Astrocyte of the cerebellum (primary cell): Measurements from ENCODE around the gene UAP1.

ENCODE experiments used
- DNase-seq: peaks from one replicate; pipeline ENCODE4 v3.0.0-alpha.2; 2011; ENCODE audit warnings: low read depth
- H3K4me3 ChIP-seq: 2 replicates; pipeline ENCODE4 v1.5.1; 2011; ENCODE audit warnings: mild to moderate bottlenecking, low read depth, low read length, moderate library complexity
- in situ Hi-C: cut with HindIII; loops from 2 replicates; pipeline ENCODE4 v1.10.0; 2017; ENCODE audit warnings: low sequenced_read_pairs
- TF ChIP-seq, protein P1 (sequence below): IDR thresholded peaks from 2 replicates; pipeline ENCODE4 v1.5.1; 2012; ENCODE audit warnings: low read length, low read depth, moderate library complexity, mild to moderate bottlenecking; ENCODE audit errors: missing control alignments

Gene UAP1

DNA sequence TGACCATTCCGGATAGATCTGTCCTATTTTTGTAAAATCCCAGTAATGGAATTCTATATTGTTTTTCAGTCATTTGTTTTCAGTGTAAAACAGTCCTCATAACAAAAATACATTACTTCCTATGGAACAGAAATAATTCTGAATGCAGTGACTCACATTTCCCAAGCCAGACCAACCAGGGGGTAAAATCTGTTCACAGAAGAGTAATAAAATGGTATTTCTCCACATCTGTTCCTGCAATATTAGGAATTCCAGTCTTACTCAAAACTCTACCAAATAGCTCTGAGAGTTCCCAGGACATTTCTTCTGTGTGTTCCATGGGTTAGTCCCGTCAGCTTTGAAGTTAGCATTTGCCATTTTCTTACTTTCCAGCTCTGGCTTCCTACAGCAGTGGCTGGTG is 68.1 kb downstream of the UAP1 start:
- TF ChIP-seq, protein P1, sequence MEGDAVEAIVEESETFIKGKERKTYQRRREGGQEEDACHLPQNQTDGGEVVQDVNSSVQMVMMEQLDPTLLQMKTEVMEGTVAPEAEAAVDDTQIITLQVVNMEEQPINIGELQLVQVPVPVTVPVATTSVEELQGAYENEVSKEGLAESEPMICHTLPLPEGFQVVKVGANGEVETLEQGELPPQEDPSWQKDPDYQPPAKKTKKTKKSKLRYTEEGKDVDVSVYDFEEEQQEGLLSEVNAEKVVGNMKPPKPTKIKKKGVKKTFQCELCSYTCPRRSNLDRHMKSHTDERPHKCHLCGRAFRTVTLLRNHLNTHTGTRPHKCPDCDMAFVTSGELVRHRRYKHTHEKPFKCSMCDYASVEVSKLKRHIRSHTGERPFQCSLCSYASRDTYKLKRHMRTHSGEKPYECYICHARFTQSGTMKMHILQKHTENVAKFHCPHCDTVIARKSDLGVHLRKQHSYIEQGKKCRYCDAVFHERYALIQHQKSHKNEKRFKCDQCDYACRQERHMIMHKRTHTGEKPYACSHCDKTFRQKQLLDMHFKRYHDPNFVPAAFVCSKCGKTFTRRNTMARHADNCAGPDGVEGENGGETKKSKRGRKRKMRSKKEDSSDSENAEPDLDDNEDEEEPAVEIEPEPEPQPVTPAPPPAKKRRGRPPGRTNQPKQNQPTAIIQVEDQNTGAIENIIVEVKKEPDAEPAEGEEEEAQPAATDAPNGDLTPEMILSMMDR = no peak
- in situ Hi-C loops = no loop called here

GRCh38 chr1:162631546-162632191 is 70.1 kb downstream of the UAP1 start:
- in situ Hi-C loops = no loop called here
- TF ChIP-seq, protein P1 = no peak
- peak overlapping the region; percentile 59 for H3K4me3 ChIP-seq
- no peak for DNase-seq

More for the DNA sequence above, 68.1 kb downstream of the UAP1 start:
- DNase-seq = peak; percentile 55
- H3K4me3 ChIP-seq = no peak overlapping the region

- peak within 1 kb of the TSS; percentile 59 for H3K4me3 ChIP-seq
- TF ChIP-seq, protein P1 = no peak
- peak; percentile 92 for DNase-seq
- in situ Hi-C loops = no loop called here
Measured at GRCh38 chr1:162632217-162632666, 70.7 kb downstream of the UAP1 start, which contains the start of gene DDR2. Gene DDR2 (plus strand): TSS chr1:162632464. CDS start chr1:162719064, 86,600 bp downstream.

DNA sequence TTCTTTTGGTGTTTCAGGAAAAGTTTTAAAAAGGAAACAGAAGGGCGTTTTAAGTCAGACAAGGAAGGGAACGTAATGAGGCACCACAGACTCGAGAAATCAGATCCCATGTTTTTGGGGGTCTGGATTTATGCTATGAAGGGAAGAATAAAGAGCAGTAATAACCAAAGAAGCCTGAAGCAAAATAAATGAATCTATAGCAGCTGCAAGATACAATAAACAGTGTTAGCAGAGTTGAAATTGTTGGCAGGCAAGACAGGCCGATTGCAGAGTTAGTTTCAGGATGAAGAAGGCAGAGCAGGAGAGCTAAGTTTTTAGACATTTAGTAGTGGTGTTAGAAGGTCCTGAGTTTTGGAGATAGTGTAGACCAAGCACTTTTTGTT is 71.2 kb downstream of the UAP1 start:
- in situ Hi-C loops = no loop called here
- TF ChIP-seq, protein P1 = no peak
- H3K4me3 ChIP-seq = peak overlapping the region; percentile 59
- DNase-seq = no peak

- DNase-seq = no peak
- in situ Hi-C loops = no loop called here
- TF ChIP-seq, protein P1 = peak; percentile 39
- peak overlapping the region; percentile 59 for H3K4me3 ChIP-seq
Measured at GRCh38 chr1:162633081-162633762, 71.7 kb downstream of the UAP1 start.

- DNase-seq = no peak
- in situ Hi-C loops = no loop called here
- TF ChIP-seq, protein P1 = no peak
- peak overlapping the region; percentile 59 for H3K4me3 ChIP-seq
Measured at GRCh38 chr1:162635418-162635817, 73.9 kb downstream of the UAP1 start.
